Activated CD8-positive, alpha-beta memory T cell treated with anti-CD3 and anti-CD28 coated beads, Interleukin-2, amount 50 U/mL, for 24 hours (primary cell): ENCODE results near the gene CDC40.
"Not testable (repeated sequence)": the region's sequence is repeated elsewhere in the genome, so short reads cannot be mapped to it uniquely, and the experiment has no call there.

ENCODE experiments used
- DNase-seq: peaks from one replicate; pipeline ENCODE4 v3.0.0-alpha.2; 2020; ENCODE audit errors: extremely low read depth

The CDC40 gene

GRCh38 chr6:110201151-110201884 is 21.1 kb downstream of the CDC40 start:
- DNase-seq = no peak

GRCh38 chr6:110207652-110208051 is 27.4 kb downstream of the CDC40 start:
- DNase-seq = no peak

- DNase-seq = no peak
Measured at GRCh38 chr6:110211753-110212152, 31.5 kb downstream of the CDC40 start.

GRCh38 chr6:110214338-110214737 is 34.1 kb downstream of the CDC40 start:
- DNase-seq = no peak

- DNase-seq = no peak
Measured at GRCh38 chr6:110216140-110216539, 35.9 kb downstream of the CDC40 start.

GRCh38 chr6:110217266-110217665 is 37.0 kb downstream of the CDC40 start:
- no peak for DNase-seq

GRCh38 chr6:110221738-110222137 is 41.5 kb downstream of the CDC40 start:
- DNase-seq = no peak

GRCh38 chr6:110226261-110226660 is 46.0 kb downstream of the CDC40 start:
- no peak for DNase-seq

GRCh38 chr6:110232450-110232849 is 52.2 kb downstream of the CDC40 start:
- no peak for DNase-seq

GRCh38 chr6:110233770-110234374 is 53.6 kb downstream of the CDC40 start:
- DNase-seq = no peak

GRCh38 chr6:110236007-110236406 is 55.8 kb downstream of the CDC40 start:
- not testable (repeated sequence) for DNase-seq

- no peak for DNase-seq
Measured at GRCh38 chr6:110239526-110240274, 59.5 kb downstream of the CDC40 start.

- DNase-seq = not testable (repeated sequence)
Measured at GRCh38 chr6:110244621-110245020, 64.4 kb downstream of the CDC40 start.

- DNase-seq = no peak
Measured at GRCh38 chr6:110246378-110246777, 66.2 kb downstream of the CDC40 start.

- DNase-seq = no peak
Measured at GRCh38 chr6:110246900-110247546, 66.8 kb downstream of the CDC40 start.

- no peak for DNase-seq
Measured at GRCh38 chr6:110250058-110250457, 69.8 kb downstream of the CDC40 start.

- DNase-seq = no peak
Measured at GRCh38 chr6:110250838-110251237, 70.6 kb downstream of the CDC40 start.

GRCh38 chr6:110255211-110255750 is 75.1 kb downstream of the CDC40 start:
- no peak for DNase-seq

GRCh38 chr6:110256366-110256765 is 76.1 kb downstream of the CDC40 start:
- DNase-seq = no peak

GRCh38 chr6:110265273-110265672 is 85.0 kb downstream of the CDC40 start:
- no peak for DNase-seq

GRCh38 chr6:110266996-110267395 is 86.8 kb downstream of the CDC40 start:
- no peak for DNase-seq

GRCh38 chr6:110269623-110270022 is 89.4 kb downstream of the CDC40 start:
- no peak for DNase-seq
